HEK293T (cell line): ENCODE measurements around the gene RGS7.
"Not testable (repeated sequence)": the region's sequence is repeated elsewhere in the genome, so short reads cannot be mapped to it uniquely, and the experiment has no call there.

Experiments
- FOXA1 ChIP-seq: fragments of 450-650 bp; IDR thresholded peaks from 2 replicates; pipeline ENCODE4 v1.6.1; 2016; ENCODE audit warnings: mild to moderate bottlenecking
- HDGF ChIP-seq: fragments of 450-650 bp; IDR thresholded peaks from 2 replicates; pipeline ENCODE4 v1.6.1; 2017; ENCODE audit warnings: antibody characterized with exemption, borderline replicate concordance
- SUZ12 ChIP-seq: fragments of 450-650 bp; IDR thresholded peaks from 2 replicates; pipeline ENCODE4 v1.6.1; 2016; ENCODE audit warnings: mild to moderate bottlenecking

- not testable (repeated sequence) for TF ChIP-seq FOXA1, HDGF, SUZ12
Observed at GRCh38 chr1:241220913-241221312, 136.1 kb downstream of the RGS7 start.
